GM12878 (cell line): ENCODE measurements around the gene EYA2. TPM values are rescaled to one million over a fixed set of nuclear protein-coding genes. Genes with fewer than 3 reads are reported as not detected.

Experiments used
- ATAC-seq: fragments of 200-7000 bp; cut with Tn5 transposase; 3 replicates; pipeline ENCODE4 v1.9.1; 2020; ENCODE audit warnings: mild to moderate bottlenecking, moderate library complexity
- BruUV-seq: library from RNA; stranded (reverse); fragments of 400-500 nt; replicated peaks from 2 replicates; lab custom pipeline; 2021; lab: Mats Ljungman, UMichigan
- CTCF ChIA-PET: fragments of 300-600 bp; sonication (Branson Sonifier 250); formaldehyde crosslinking; extraction: SDS; loops from one replicate; lab custom pipeline; 2021; ENCODE audit warnings: inconsistent platforms; lab: Yijun Ruan, JAX
- POLR2A ChIA-PET: fragments of 350-600 bp; formaldehyde crosslinking; extraction: SDS; loops from one replicate; lab custom pipeline; 2021; ENCODE audit warnings: inconsistent platforms; lab: Charles Lee
- RAD21 ChIA-PET: fragments of 300-600 bp; sonication (Branson Sonifier 250); formaldehyde crosslinking; loops from one replicate; lab custom pipeline; 2023; ENCODE audit warnings: antibody characterized with exemption; ENCODE audit not compliant: unreplicated experiment; lab: Charles Lee
- SMC1A ChIA-PET: fragments of 300-600 bp; sonication (Branson Sonifier 250); formaldehyde crosslinking; loops from one replicate; lab custom pipeline; 2023; ENCODE audit not compliant: unreplicated experiment, uncharacterized antibody; lab: Charles Lee
- DNase-seq: peaks from one replicate; pipeline ENCODE4 v3.0.0-alpha.2; 2011; ENCODE audit warnings: low read depth, low spot score
- FAIRE-seq: peaks from 3 replicates; lab custom pipeline; 2011; peaks lifted over from hg19 to GRCh38; lab: Jason Lieb, UNC
- H2AFZ ChIP-seq: 2 replicates; pipeline ENCODE4 v1.6.0; 2011; ENCODE audit warnings: low read depth, low read length, control low read depth; ENCODE audit not compliant: control insufficient read depth
- H3K27ac ChIP-seq: 2 replicates; pipeline ENCODE4 v1.5.1; 2011; ENCODE audit warnings: control low read depth; ENCODE audit not compliant: control insufficient read depth, insufficient read depth
- H3K27me3 ChIP-seq, 2 experiments: replicated peaks in 1 of 2; 2 replicates each; pipeline versions ENCODE4 v1.6.0 to v1.6.1; 2011; ENCODE audit warnings: low read length in 1 of 2; ENCODE audit not compliant: control insufficient read depth in 2 of 2, insufficient read depth in 2 of 2
- H3K36me3 ChIP-seq, 2 experiments: 2 replicates each; pipeline ENCODE4 v1.5.1; 2011; ENCODE audit warnings: low read length in 1 of 2; ENCODE audit not compliant: control insufficient read depth in 2 of 2, insufficient read depth in 2 of 2
- H3K4me1 ChIP-seq: 2 replicates; pipeline ENCODE4 v1.6.1; 2011; ENCODE audit warnings: mild to moderate bottlenecking, low read length, moderate library complexity, mixed read lengths; ENCODE audit not compliant: control insufficient read depth, insufficient read depth
- H3K4me2 ChIP-seq: 2 replicates; pipeline ENCODE4 v1.6.0; 2011; ENCODE audit warnings: control low read depth; ENCODE audit not compliant: control insufficient read depth, insufficient read depth
- H3K4me3 ChIP-seq: fragments of 200-600 bp; sonication (generic); 2 replicates; pipeline ENCODE4 v1.5.1; 2016
- H3K79me2 ChIP-seq: 2 replicates; pipeline ENCODE4 v1.6.0; 2011; ENCODE audit warnings: low read length; ENCODE audit not compliant: control insufficient read depth, insufficient read depth
- H3K9ac ChIP-seq: 2 replicates; pipeline ENCODE4 v1.8.0; 2011; ENCODE audit warnings: low read length, control low read depth, mixed read lengths; ENCODE audit not compliant: control insufficient read depth, insufficient read depth
- H3K9me3 ChIP-seq: replicated peaks from 3 replicates; pipeline ENCODE4 v1.5.1; 2011; ENCODE audit warnings: mild to moderate bottlenecking, low read length; ENCODE audit not compliant: control insufficient read depth, insufficient read depth
- H4K20me1 ChIP-seq: 2 replicates; pipeline ENCODE4 v1.6.0; 2011; ENCODE audit not compliant: control insufficient read depth, insufficient read depth
- EZH2 ChIP-seq: IDR thresholded peaks from 2 replicates; pipeline ENCODE4 v1.6.1; 2012; ENCODE audit warnings: low read depth, mild to moderate bottlenecking, control low read depth, inconsistent platforms, low read length, borderline replicate concordance; ENCODE audit not compliant: control insufficient read depth
- NKRF ChIP-seq: fragments of 450-650 bp; conservative IDR thresholded peaks from 2 replicates; pipeline ENCODE4 v1.6.1; 2017; ENCODE audit warnings: mild to moderate bottlenecking, moderate library complexity
- SREBF1 ChIP-seq: IDR thresholded peaks from 2 replicates; pipeline ENCODE4 v1.6.1; 2012; ENCODE audit warnings: mild to moderate bottlenecking, low read length
- WGBS: methylation state at CpG from one replicate; pipeline ENCODE4 v1.1.6; 2016; ENCODE audit warnings: low lambda C conversion rate; ENCODE audit not compliant: insufficient replicate concordance, insufficient coverage; ENCODE audit errors: missing lambda C conversion rate; 5-methylcytosine and 5-hydroxymethylcytosine counted together
- in situ Hi-C: fragments of 300-500 bp; cut with MboI; formaldehyde crosslinking; loops from 9 replicates; pipeline ENCODE4 v1.14.3; 2018; ENCODE audit warnings: mixed read lengths
- intact Hi-C: fragments of 100-400 bp; cut with micrococcal nuclease; formaldehyde crosslinking; loops from one replicate; pipeline ENCODE4 v1.14.2; 2022; ENCODE audit not compliant: unreplicated experiment
- polyA plus RNA-seq, 11 experiments: library from polyadenylated mRNA; depleted of rRNA in 4 of 11; unstranded in 6 of 11; stranded (reverse) in 5 of 11; fragments of >200 nt; fragmentation: Nextera tagmentation in 4 of 11; fragmentation: Illumina TruSeq in 1 of 11; extraction: Ambion mirVana in 4 of 11; extraction: Trizol in 1 of 11; gene quantifications; 1 replicate in 1 of 11; 2 replicates in 10 of 11; pipeline versions ENCODE4 v1.2.1 to v1.2.3, GENCODE V29; 2011 to 2016; ENCODE audit warnings: inconsistent platforms in 2 of 11, missing spikeins in 2 of 11, low read depth in 1 of 11
- total RNA-seq, 4 experiments: library from RNA; depleted of rRNA in 3 of 4; stranded (reverse); fragments of >200 nt in 3 of 4; fragmentation: Illumina TruSeq in 1 of 4; extraction: Trizol in 1 of 4; gene quantifications; 2 replicates each; pipeline versions ENCODE4 v1.2.1 to v1.2.3, GENCODE V29; 2013 to 2021
- TF ChIP-seq, protein P1 (sequence below): fragments of 150-350 bp; IDR thresholded peaks from 2 replicates; pipeline ENCODE4 v1.6.1; 2014; ENCODE audit warnings: mild to moderate bottlenecking, low read depth, low read length

EYA2 gene
- total and polyA plus RNA-seq, 10 of the 15 experiments (the other 5 are each of a cell fraction or from before 2014, with no cell fraction given): 0.20 TPM; not detected in 9

- Histone ChIP-seq H3K4me3 (no peak overlapping the region), H3K9me3 (no peaks in the 10 kb centered on the region; the same call in 2 of the 3 replicates), H3K9ac (no peak overlapping the region), H4K20me1 (no peaks in the 10 kb centered on the region), H3K4me2 (no peak overlapping the region), H3K27me3 (0 out of 4 replicates have a peak, but pooled peaks cover 0 to 1% of the 10 kb centered on the region in 2 experiments), H3K27ac (no peak overlapping the region), H3K79me2 (no peaks in the 10 kb centered on the region), H3K36me3 (no peaks in the 10 kb centered on the region), H2AFZ (no peak overlapping the region), H3K4me1 (peaks cover 3% of the 10 kb centered on the region; the same call in 1 of the 2 replicates)
- no peak for ATAC-seq
- TF ChIP-seq SREBF1: no peak
- no peak for TF ChIP-seq EZH2
- TF ChIP-seq, protein P1, sequence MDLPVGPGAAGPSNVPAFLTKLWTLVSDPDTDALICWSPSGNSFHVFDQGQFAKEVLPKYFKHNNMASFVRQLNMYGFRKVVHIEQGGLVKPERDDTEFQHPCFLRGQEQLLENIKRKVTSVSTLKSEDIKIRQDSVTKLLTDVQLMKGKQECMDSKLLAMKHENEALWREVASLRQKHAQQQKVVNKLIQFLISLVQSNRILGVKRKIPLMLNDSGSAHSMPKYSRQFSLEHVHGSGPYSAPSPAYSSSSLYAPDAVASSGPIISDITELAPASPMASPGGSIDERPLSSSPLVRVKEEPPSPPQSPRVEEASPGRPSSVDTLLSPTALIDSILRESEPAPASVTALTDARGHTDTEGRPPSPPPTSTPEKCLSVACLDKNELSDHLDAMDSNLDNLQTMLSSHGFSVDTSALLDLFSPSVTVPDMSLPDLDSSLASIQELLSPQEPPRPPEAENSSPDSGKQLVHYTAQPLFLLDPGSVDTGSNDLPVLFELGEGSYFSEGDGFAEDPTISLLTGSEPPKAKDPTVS: no peak
- TF ChIP-seq NKRF: no peak
- POLR2A ChIA-PET: no interaction called here
- intact Hi-C loops (no loop called here), in situ Hi-C loops (no loop called here)
- no TSS peak for BruUV-seq
- RAD21 ChIA-PET: interaction anchor here (0.7 kb wide), 1 partner anchor 31 kb away, joined by 3 read pairs; no protein-coding TSS in a partner anchor
- 95% methylated on average over 4 of the region's 4 CpGs for WGBS
- no peak for DNase-seq
- SMC1A ChIA-PET: interaction anchor here (1.5 to 1.8 kb wide), 2 partner anchors 13 to 269 kb away, joined by 5 read pairs; no protein-coding TSS in a partner anchor
- CTCF ChIA-PET: no interaction called here
- FAIRE-seq: no peak
Observed at GRCh38 chr20:46993465-46994095, 98.9 kb downstream of the EYA2 start.
